Suprapubic skin (tissue), 4 donors: ENCODE data around the gene PRSS2.

Source experiments
- CTCF ChIP-seq, 2 donors: fragments of 200-600 bp in 1 of 2; fragments of 450-650 bp in 1 of 2; sonication (generic) in 1 of 2; IDR thresholded peaks; one replicate each; pipeline ENCODE4 v1.5.1; 2016 to 2019; ENCODE audit warnings: antibody characterized with exemption in 2 of 2, mild to moderate bottlenecking in 1 of 2, moderate library complexity in 1 of 2
- POLR2A ChIP-seq, 2 donors: fragments of 450-650 bp; IDR thresholded peaks; one replicate each; pipeline ENCODE4 v1.6.1; 2017; ENCODE audit warnings: antibody characterized with exemption in 2 of 2, mild to moderate bottlenecking in 2 of 2, moderate library complexity in 2 of 2
- POLR2AphosphoS5 ChIP-seq, 3 donors: sonication (generic); formaldehyde crosslinking; IDR thresholded peaks; one replicate each; pipeline ENCODE4 v1.6.1; 2017; ENCODE audit warnings: antibody characterized with exemption in 3 of 3

GRCh38 chr7:142767861-142768260 is 2.9 kb upstream of the PRSS2 start:
- no peak for TF ChIP-seq CTCF (IDR thresholded peaks at IDR 0.05)
- no peak for TF ChIP-seq POLR2AphosphoS5 (IDR thresholded peaks at IDR 0.05)
- TF ChIP-seq POLR2A (IDR thresholded peaks at IDR 0.05) = no peak
